B cell (primary cell): ENCODE results near the gene VPS33A. TPM values are rescaled to one million over a fixed set of nuclear protein-coding genes. Genes with fewer than 3 reads are reported as not detected.

Experiments used
- ATAC-seq: fragments of 200-7000 bp; cut with Tn5 transposase; one replicate; pipeline ENCODE4 v1.10.0; 2021; ENCODE audit warnings: low read depth, mild to moderate bottlenecking, moderate number of reproducible peaks, moderate library complexity
- CTCF ChIA-PET: fragments of 350-600 bp; sonication (Branson Sonifier 250); formaldehyde crosslinking; loops from one replicate; lab custom pipeline; 2021; ENCODE audit warnings: antibody characterized with exemption, inconsistent platforms; lab: Charles Lee
- POLR2A ChIA-PET: fragments of 350-600 bp; sonication (Branson Sonifier 250); formaldehyde crosslinking; loops from one replicate; lab custom pipeline; 2021; ENCODE audit warnings: antibody characterized with exemption; lab: Charles Lee
- DNase-seq: peaks from one replicate; pipeline ENCODE4 v3.0.0; 2013
- H2AFZ ChIP-seq: 2 replicates; pipeline ENCODE4 v1.6.1; 2012; ENCODE audit warnings: mild to moderate bottlenecking, low read depth, low read length; ENCODE audit not compliant: insufficient read depth, poor library complexity, severe bottlenecking
- H3K27ac ChIP-seq, 2 donors: 1 replicate in 1 of 2; 2 replicates in 1 of 2; pipeline ENCODE4 v1.5.1; 2012 to 2013; ENCODE audit warnings: low read length in 2 of 2, mild to moderate bottlenecking in 2 of 2, moderate library complexity in 1 of 2
- H3K27me3 ChIP-seq, 4 experiments: fragments of 200-600 bp in 1 of 4; sonication (generic) in 1 of 4; replicated peaks in 1 of 4; 1 replicate in 2 of 4; 2 replicates in 2 of 4; pipeline versions ENCODE4 v1.6.1 to v1.7.0; 2013 to 2016; ENCODE audit warnings: low read length in 3 of 4, mild to moderate bottlenecking in 2 of 4, mixed read lengths in 1 of 4, moderate library complexity in 1 of 4; ENCODE audit not compliant: insufficient read depth in 4 of 4, control insufficient read depth in 3 of 4; ENCODE audit errors: control extremely low read depth in 1 of 4
- H3K36me3 ChIP-seq, 2 experiments: replicated peaks in 1 of 2; 1 replicate in 1 of 2; 2 replicates in 1 of 2; pipeline versions ENCODE4 v1.6.1 to v1.7.1; 2013; ENCODE audit warnings: low read length in 1 of 2; ENCODE audit not compliant: insufficient read depth in 2 of 2, control insufficient read depth in 1 of 2; ENCODE audit errors: control extremely low read depth in 1 of 2, extremely low read depth in 1 of 2
- H3K4me1 ChIP-seq, 2 donors: fragments of 200-600 bp in 1 of 2; sonication (generic) in 1 of 2; 1 replicate in 1 of 2; 2 replicates in 1 of 2; pipeline versions ENCODE4 v1.5.1 to v1.6.1; 2013 to 2017; ENCODE audit warnings: low read length in 2 of 2; ENCODE audit not compliant: control insufficient read depth in 2 of 2, insufficient read depth in 2 of 2
- H3K4me2 ChIP-seq: replicated peaks from 2 replicates; pipeline ENCODE3; 2012; ENCODE audit warnings: mild to moderate bottlenecking, low read depth, low read length; ENCODE audit not compliant: poor library complexity, severe bottlenecking
- H3K4me3 ChIP-seq, 5 experiments: fragments of 200-600 bp in 1 of 5; sonication (generic) in 1 of 5; 1 replicate in 3 of 5; 2 replicates in 2 of 5; pipeline versions ENCODE4 v1.5.1 to v1.7.0; 2011 to 2016; ENCODE audit warnings: low read length in 4 of 5, mild to moderate bottlenecking in 4 of 5, low read depth in 2 of 5, control low read depth in 1 of 5, moderate library complexity in 1 of 5; ENCODE audit not compliant: insufficient read depth in 1 of 5; ENCODE audit errors: control extremely low read depth in 1 of 5, extremely low read depth in 1 of 5
- H3K79me2 ChIP-seq: fragments of 200-600 bp; sonication (generic); one replicate; pipeline ENCODE4 v1.6.0; 2016; ENCODE audit warnings: low read length; ENCODE audit not compliant: control insufficient read depth, insufficient read depth
- H3K9ac ChIP-seq: fragments of 200-600 bp; sonication (generic); 2 replicates; pipeline ENCODE4 v1.6.1; 2017; ENCODE audit warnings: mild to moderate bottlenecking, low read length, moderate library complexity
- H3K9me3 ChIP-seq, 3 donors: one replicate each; pipeline versions ENCODE4 v1.6.1 to v1.7.1; 2013; ENCODE audit warnings: low read length in 2 of 3; ENCODE audit not compliant: control insufficient read depth in 2 of 3, insufficient read depth in 1 of 3; ENCODE audit errors: control extremely low read depth in 1 of 3
- H4K20me1 ChIP-seq: 2 replicates; pipeline ENCODE4 v1.6.0; 2012; ENCODE audit warnings: mild to moderate bottlenecking, low read length; ENCODE audit not compliant: insufficient read depth, control insufficient read depth, poor library complexity, severe bottlenecking
- H3K27ac Mint-ChIP-seq: one replicate; pipeline ENCODE4 v1.8.0; 2021; ENCODE audit warnings: mixed read lengths
- H3K27me3 Mint-ChIP-seq: one replicate; pipeline ENCODE4 v1.8.0; 2021; ENCODE audit warnings: mixed read lengths
- H3K4me1 Mint-ChIP-seq: one replicate; pipeline ENCODE4 v1.8.0; 2021; ENCODE audit warnings: mixed read lengths
- H3K4me3 Mint-ChIP-seq: one replicate; pipeline ENCODE4 v1.8.0; 2021; ENCODE audit warnings: mixed read lengths
- H3K9me3 Mint-ChIP-seq: one replicate; pipeline ENCODE4 v1.8.0; 2022; ENCODE audit warnings: mixed read lengths; ENCODE audit not compliant: insufficient read depth
- EZH2 ChIP-seq: IDR thresholded peaks from 2 replicates; pipeline ENCODE4 v1.6.1; 2012; ENCODE audit warnings: borderline replicate concordance, low read depth, mild to moderate bottlenecking, moderate library complexity, low read length; ENCODE audit not compliant: insufficient read depth, poor library complexity, severe bottlenecking
- WGBS: methylation state at CpG from one replicate; pipeline ENCODE4 v1.1.5; 2013; ENCODE audit warnings: missing lambda C conversion rate; ENCODE audit not compliant: insufficient coverage; 5-methylcytosine and 5-hydroxymethylcytosine counted together
- intact Hi-C: fragments of 100-400 bp; cut with micrococcal nuclease; formaldehyde crosslinking; loops from one replicate; pipeline ENCODE4 v1.10.0; 2022
- polyA plus RNA-seq: library from polyadenylated mRNA; depleted of rRNA; stranded (reverse); fragments of >200 nt; gene quantifications from 2 replicates; pipeline ENCODE4 v1.2.3, GENCODE V29; 2012
- total RNA-seq, 2 donors: library from RNA; stranded (reverse); fragments of 120-200 nt in 1 of 2; gene quantifications; 1 replicate in 1 of 2; 2 replicates in 1 of 2; pipeline versions ENCODE4 v1.2.3 to v1.2.4, GENCODE V29; 2013 to 2022
- TF ChIP-seq, protein P1 (sequence below): fragments of 200-600 bp; IDR thresholded peaks from one replicate; pipeline ENCODE4 v1.8.0; 2022; ENCODE audit warnings: antibody characterized with exemption, mild to moderate bottlenecking

The VPS33A gene
- total and polyA plus RNA-seq, 2 donors (not counting 1 experiment from before 2014, with no cell fraction given), result 11.1 to 34.9 TPM

DNA sequence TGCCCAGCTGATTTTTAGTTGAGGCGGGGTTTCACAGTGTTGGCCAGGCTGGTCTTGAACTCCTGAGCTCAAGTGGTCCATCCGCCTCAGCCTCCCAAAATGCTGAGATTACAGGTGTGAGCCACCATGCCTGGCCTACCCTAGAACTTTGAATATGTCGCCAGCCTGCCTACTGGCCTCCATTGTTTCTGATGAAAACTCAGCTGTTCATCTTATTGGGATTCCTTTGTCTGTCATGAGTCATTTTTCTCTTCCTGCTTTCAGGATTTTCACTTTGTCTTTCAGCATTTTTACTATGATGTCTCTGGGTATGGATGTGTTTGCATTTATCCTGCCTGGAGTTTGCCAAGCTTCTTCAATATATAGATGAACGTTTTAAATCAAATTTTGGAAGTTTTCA is 70.9 kb downstream of the VPS33A start:
- H3K27me3 Mint-ChIP-seq, result peaks cover 36% of the 10 kb centered on the region
- H3K4me1 ChIP-seq, result no peaks in the 10 kb centered on the region
- DNase-seq, result no peak
- H3K79me2 ChIP-seq, result no peaks in the 10 kb centered on the region
- no peak overlapping the region for H3K4me3 Mint-ChIP-seq
- no peak overlapping the region for H3K4me3 ChIP-seq
- ATAC-seq, result no peak
- peaks cover 0 to 13% (median 7%) of the 10 kb centered on the region in 4 experiments for H3K27me3 ChIP-seq
- H3K9me3 ChIP-seq, result peaks cover 0 to 6% (median 0%) of the 10 kb centered on the region in 3 donors
- ChIA-PET CTCF (interaction anchor here (0.9 kb wide), 1 partner anchor 36 kb away, joined by 3 read pairs; no protein-coding TSS in a partner anchor), POLR2A (no interaction called here)
- H3K9me3 Mint-ChIP-seq, result no peaks in the 10 kb centered on the region
- no peak for TF ChIP-seq EZH2
- TF ChIP-seq, protein P1, sequence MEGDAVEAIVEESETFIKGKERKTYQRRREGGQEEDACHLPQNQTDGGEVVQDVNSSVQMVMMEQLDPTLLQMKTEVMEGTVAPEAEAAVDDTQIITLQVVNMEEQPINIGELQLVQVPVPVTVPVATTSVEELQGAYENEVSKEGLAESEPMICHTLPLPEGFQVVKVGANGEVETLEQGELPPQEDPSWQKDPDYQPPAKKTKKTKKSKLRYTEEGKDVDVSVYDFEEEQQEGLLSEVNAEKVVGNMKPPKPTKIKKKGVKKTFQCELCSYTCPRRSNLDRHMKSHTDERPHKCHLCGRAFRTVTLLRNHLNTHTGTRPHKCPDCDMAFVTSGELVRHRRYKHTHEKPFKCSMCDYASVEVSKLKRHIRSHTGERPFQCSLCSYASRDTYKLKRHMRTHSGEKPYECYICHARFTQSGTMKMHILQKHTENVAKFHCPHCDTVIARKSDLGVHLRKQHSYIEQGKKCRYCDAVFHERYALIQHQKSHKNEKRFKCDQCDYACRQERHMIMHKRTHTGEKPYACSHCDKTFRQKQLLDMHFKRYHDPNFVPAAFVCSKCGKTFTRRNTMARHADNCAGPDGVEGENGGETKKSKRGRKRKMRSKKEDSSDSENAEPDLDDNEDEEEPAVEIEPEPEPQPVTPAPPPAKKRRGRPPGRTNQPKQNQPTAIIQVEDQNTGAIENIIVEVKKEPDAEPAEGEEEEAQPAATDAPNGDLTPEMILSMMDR, result no peak
- H3K9ac ChIP-seq, result no peak overlapping the region
- no peak overlapping the region for H3K27ac ChIP-seq
- 100% methylated on average over 3 of the region's 4 CpGs for WGBS
- H2AFZ ChIP-seq, result no peak overlapping the region
- intact Hi-C loops, result no loop called here
- no peaks in the 10 kb centered on the region for H3K36me3 ChIP-seq
- no peaks in the 10 kb centered on the region for H4K20me1 ChIP-seq
- H3K4me1 Mint-ChIP-seq, result peaks cover 2% of the 10 kb centered on the region
- H3K27ac Mint-ChIP-seq, result no peak overlapping the region
- no peak overlapping the region for H3K4me2 ChIP-seq

DNA sequence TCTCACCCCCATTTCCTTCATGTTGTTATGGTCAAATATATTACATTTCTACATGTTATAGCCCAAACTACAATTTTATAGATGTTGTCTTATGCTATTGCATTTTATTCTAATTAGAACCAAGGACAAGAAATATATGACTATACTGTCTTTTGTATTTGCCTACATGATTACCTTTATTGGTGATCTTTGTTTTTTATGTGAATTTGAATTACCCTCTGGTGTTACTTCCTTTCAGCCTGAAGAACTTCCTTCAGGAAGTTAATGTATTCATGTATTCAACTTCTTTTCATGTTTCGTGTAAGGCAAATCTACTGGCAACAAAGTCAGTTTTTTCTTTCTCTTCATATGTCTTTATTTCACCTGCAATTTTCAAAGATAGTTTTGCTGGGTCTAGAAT is 71.5 kb downstream of the VPS33A start:
- DNase-seq, result no peak
- peaks cover 30% of the 10 kb centered on the region for H3K27me3 Mint-ChIP-seq
- H3K9me3 Mint-ChIP-seq, result no peaks in the 10 kb centered on the region
- intact Hi-C loops, result no loop called here
- Histone ChIP-seq H3K79me2 (no peaks in the 10 kb centered on the region), H3K4me3 (no peak overlapping the region), H4K20me1 (no peaks in the 10 kb centered on the region), H3K36me3 (no peaks in the 10 kb centered on the region), H3K27ac (no peak overlapping the region), H3K27me3 (peaks cover 0 to 6% (median 2%) of the 10 kb centered on the region in 4 experiments), H3K4me2 (no peak overlapping the region), H2AFZ (no peak overlapping the region), H3K9ac (no peak overlapping the region), H3K9me3 (peaks cover 0 to 6% (median 0%) of the 10 kb centered on the region in 3 donors), H3K4me1 (no peaks in the 10 kb centered on the region)
- ChIA-PET POLR2A (no interaction called here), CTCF (interaction anchor here (0.9 to 2.1 kb wide), 2 partner anchors 276 to 278 kb away, joined by 3 to 7 read pairs; partner anchors contain the start of gene CFAP251)
- H3K4me3 Mint-ChIP-seq, result no peak overlapping the region
- no peak for ATAC-seq
- H3K27ac Mint-ChIP-seq, result no peak overlapping the region
- TF ChIP-seq, protein P1, result no peak
- no peak for TF ChIP-seq EZH2
- WGBS, result no CpG with 5 or more reads among the region's 1 CpG
- peaks cover 2% of the 10 kb centered on the region for H3K4me1 Mint-ChIP-seq
